H1 (cell line): ENCODE measurements around the gene C2orf80. TPM values are rescaled to one million over a fixed set of nuclear protein-coding genes. Genes with fewer than 3 reads are reported as not detected.

Source experiments
- CTCF ChIA-PET: fragments of 300-600 bp; sonication (Branson Sonifier 250); formaldehyde crosslinking; loops from one replicate; lab custom pipeline; 2021; ENCODE audit not compliant: partially characterized antibody; lab: Charles Lee
- POLR2A ChIA-PET: fragments of 300-600 bp; sonication (Branson Sonifier 250); formaldehyde crosslinking; loops from one replicate; lab custom pipeline; 2021; ENCODE audit warnings: inconsistent platforms; ENCODE audit not compliant: partially characterized antibody; lab: Charles Lee
- DNase-seq, 2 experiments: peaks; one replicate each; pipeline versions ENCODE4 v3.0.0 to v3.0.0-alpha.2; 2010 to 2022; ENCODE audit warnings: low spot score in 2 of 2, low read depth in 1 of 2, mixed read lengths in 1 of 2
- FAIRE-seq: peaks from 2 replicates; lab custom pipeline; 2011; peaks lifted over from hg19 to GRCh38; lab: Jason Lieb, UNC
- H2AFZ ChIP-seq: 2 replicates; pipeline ENCODE4 v1.8.1; 2012; ENCODE audit warnings: low read length, inconsistent platforms
- H2AK5ac ChIP-seq: 2 replicates; pipeline ENCODE4 v1.6.1; 2013; ENCODE audit warnings: low read depth, low read length
- H2BK120ac ChIP-seq: replicated peaks from 2 replicates; pipeline ENCODE3; 2013; ENCODE audit warnings: low read depth, low read length, inconsistent platforms
- H2BK12ac ChIP-seq: 2 replicates; pipeline ENCODE4 v1.6.1; 2013; ENCODE audit warnings: low read depth, low read length
- H2BK15ac ChIP-seq: 2 replicates; pipeline ENCODE4 v1.6.1; 2013; ENCODE audit warnings: low read length
- H2BK20ac ChIP-seq: 2 replicates; pipeline ENCODE4 v1.6.1; 2013; ENCODE audit warnings: low read length
- H2BK5ac ChIP-seq: 2 replicates; pipeline ENCODE4 v1.6.1; 2013; ENCODE audit warnings: low read depth, low read length
- H3K14ac ChIP-seq: 2 replicates; pipeline ENCODE4 v1.6.1; 2013; ENCODE audit warnings: inconsistent platforms; ENCODE audit not compliant: insufficient read length
- H3K18ac ChIP-seq: 2 replicates; pipeline ENCODE4 v1.6.1; 2013; ENCODE audit warnings: low read length; ENCODE audit errors: extremely low read depth
- H3K23ac ChIP-seq: 2 replicates; pipeline ENCODE4 v1.6.1; 2013; ENCODE audit warnings: inconsistent platforms; ENCODE audit not compliant: insufficient read length
- H3K23me2 ChIP-seq: 2 replicates; pipeline ENCODE4 v1.6.1; 2013; ENCODE audit warnings: low read depth, low read length
- H3K27ac ChIP-seq: 2 replicates; pipeline ENCODE4 v1.6.1; 2011; ENCODE audit warnings: low read depth, low read length, inconsistent platforms
- H3K27me3 ChIP-seq, 4 experiments: replicated peaks in 1 of 4; 1 replicate in 1 of 4; 2 replicates in 3 of 4; pipeline versions ENCODE4 v1.6.1 to v1.8.1; 2011 to 2013; ENCODE audit warnings: low read length in 3 of 4, mild to moderate bottlenecking in 3 of 4, inconsistent platforms in 2 of 4, mixed read lengths in 2 of 4, moderate library complexity in 1 of 4; ENCODE audit not compliant: control insufficient read depth in 3 of 4, insufficient read depth in 3 of 4; ENCODE audit errors: extremely low read depth in 1 of 4
- H3K36me3 ChIP-seq, 4 experiments: 2 replicates each; pipeline versions ENCODE4 v1.6.1 to v1.8.1; 2011 to 2013; ENCODE audit warnings: mild to moderate bottlenecking in 4 of 4, low read length in 3 of 4, moderate library complexity in 2 of 4, control low read depth in 1 of 4, inconsistent platforms in 1 of 4; ENCODE audit not compliant: insufficient read depth in 4 of 4, control insufficient read depth in 2 of 4
- H3K4ac ChIP-seq: replicated peaks from 2 replicates; pipeline ENCODE3; 2013; ENCODE audit warnings: low read length, low read depth, mixed read lengths, inconsistent platforms; ENCODE audit not compliant: insufficient read length
- H3K4me1 ChIP-seq, 4 experiments: replicated peaks in 1 of 4; 1 replicate in 1 of 4; 2 replicates in 3 of 4; pipeline versions ENCODE4 v1.6.1 to v1.8.1; 2011 to 2013; ENCODE audit warnings: low read length in 3 of 4, inconsistent platforms in 2 of 4, mixed read lengths in 1 of 4; ENCODE audit not compliant: insufficient read depth in 4 of 4, control insufficient read depth in 3 of 4
- H3K4me2 ChIP-seq, 2 experiments: 2 replicates each; pipeline versions ENCODE4 v1.6.1 to v1.8.1; 2011 to 2013; ENCODE audit warnings: low read depth in 2 of 2, low read length in 2 of 2, control low read depth in 1 of 2, inconsistent platforms in 1 of 2, mild to moderate bottlenecking in 1 of 2; ENCODE audit not compliant: insufficient read depth in 1 of 2
- H3K4me3 ChIP-seq, 4 experiments: fragments of 200-600, 300-600 bp in 1 of 4; sonication (generic), shearing (Covaris generic), sonication (Bioruptor Twin) in 1 of 4; 2 replicates each; pipeline versions ENCODE4 v1.5.1 to v1.8.1; 2011 to 2016; ENCODE audit warnings: low read length in 4 of 4, low read depth in 3 of 4, control low read depth in 2 of 4, inconsistent platforms in 2 of 4, mild to moderate bottlenecking in 2 of 4, mixed read lengths in 1 of 4, moderate library complexity in 1 of 4; ENCODE audit not compliant: insufficient read depth in 2 of 4; ENCODE audit errors: extremely low read depth in 1 of 4
- H3K56ac ChIP-seq: replicated peaks from 2 replicates; pipeline ENCODE3; 2013; ENCODE audit warnings: low read depth, mild to moderate bottlenecking, mixed read lengths, low read length, inconsistent platforms; ENCODE audit not compliant: insufficient read length
- H3K79me1 ChIP-seq: 2 replicates; pipeline ENCODE4 v1.6.1; 2013; ENCODE audit warnings: low read depth, low read length, control low read depth
- H3K79me2 ChIP-seq, 2 experiments: 2 replicates each; pipeline versions ENCODE4 v1.6.1 to v1.8.1; 2012 to 2013; ENCODE audit warnings: low read length in 2 of 2, mild to moderate bottlenecking in 2 of 2, inconsistent platforms in 1 of 2; ENCODE audit not compliant: insufficient read depth in 2 of 2, control insufficient read depth in 1 of 2
- H3K9ac ChIP-seq, 4 experiments: replicated peaks in 1 of 4; 1 replicate in 1 of 4; 2 replicates in 3 of 4; pipeline versions ENCODE4 v1.6.1 to v1.8.1; 2011 to 2013; ENCODE audit warnings: low read depth in 3 of 4, low read length in 3 of 4, control low read depth in 2 of 4, mild to moderate bottlenecking in 2 of 4, moderate library complexity in 2 of 4, inconsistent platforms in 1 of 4; ENCODE audit errors: extremely low read depth in 1 of 4
- H3K9me3 ChIP-seq, 2 experiments: 2 replicates each; pipeline versions ENCODE4 v1.6.1 to v1.8.1; 2012 to 2013; ENCODE audit warnings: mild to moderate bottlenecking in 2 of 2, moderate library complexity in 2 of 2, control low read depth in 1 of 2, inconsistent platforms in 1 of 2, low read depth in 1 of 2, low read length in 1 of 2, mixed read lengths in 1 of 2; ENCODE audit not compliant: insufficient read depth in 2 of 2
- H4K20me1 ChIP-seq, 2 experiments: replicated peaks in 1 of 2; 2 replicates each; pipeline versions ENCODE3 to v1.8.1; 2011 to 2013; ENCODE audit warnings: inconsistent platforms in 2 of 2, low read length in 2 of 2, mild to moderate bottlenecking in 1 of 2; ENCODE audit not compliant: insufficient read depth in 2 of 2, control insufficient read depth in 1 of 2
- H4K5ac ChIP-seq: 2 replicates; pipeline ENCODE4 v1.6.1; 2013; ENCODE audit warnings: low read length, low read depth, mixed read lengths, inconsistent platforms; ENCODE audit not compliant: insufficient read length
- H4K8ac ChIP-seq: 2 replicates; pipeline ENCODE4 v1.8.0; 2013; ENCODE audit warnings: mild to moderate bottlenecking, moderate library complexity, low read length, inconsistent platforms; ENCODE audit not compliant: insufficient read depth; ENCODE audit errors: extremely low read depth
- H4K91ac ChIP-seq: replicated peaks from 2 replicates; pipeline ENCODE3; 2013; ENCODE audit warnings: low read length, mixed read lengths, inconsistent platforms; ENCODE audit not compliant: insufficient read length
- ASH2L ChIP-seq: fragments of 200-600, 300-600 bp; sonication (generic); IDR thresholded peaks from one replicate; pipeline ENCODE4 v1.7.1; 2017; ENCODE audit warnings: low read length
- BCL11A ChIP-seq, 2 experiments: IDR thresholded peaks; one replicate each; pipeline ENCODE4 v1.6.1; 2011; ENCODE audit warnings: low read depth in 2 of 2, low read length in 2 of 2, mild to moderate bottlenecking in 2 of 2
- CTCF ChIP-seq, 3 experiments: IDR thresholded peaks; 1 replicate in 2 of 3; 2 replicates in 1 of 3; pipeline versions ENCODE4 v1.5.1 to v1.6.1; 2011; ENCODE audit warnings: low read length in 3 of 3, mild to moderate bottlenecking in 3 of 3, inconsistent platforms in 2 of 3, low read depth in 1 of 3, moderate library complexity in 1 of 3; ENCODE audit not compliant: insufficient read depth in 1 of 3; ENCODE audit errors: control extremely low read depth in 1 of 3
- PHF8 ChIP-seq: fragments of 200-600 bp; sonication (generic); conservative IDR thresholded peaks from 2 replicates; pipeline ENCODE4 v1.7.1; 2012; ENCODE audit warnings: low read depth, mild to moderate bottlenecking, inconsistent platforms, low read length, moderate library complexity
- RXRA ChIP-seq: IDR thresholded peaks from 2 replicates; pipeline ENCODE4 v1.6.1; 2011; ENCODE audit warnings: low read depth, mild to moderate bottlenecking, low read length, moderate library complexity; ENCODE audit not compliant: insufficient read depth
- WGBS, 2 experiments: shearing (Covaris generic) in 1 of 2; methylation state at CpG; one replicate each; pipeline versions ENCODE4 v1.1.6 to v1.1.7; 2013 to 2015; ENCODE audit warnings: low lambda C conversion rate in 2 of 2, mixed read lengths in 2 of 2, inconsistent platforms in 1 of 2, low coverage in 1 of 2, missing lambda C conversion rate in 1 of 2; ENCODE audit not compliant: insufficient replicate concordance in 2 of 2, insufficient coverage in 1 of 2, insufficient read length in 1 of 2; ENCODE audit errors: extremely low coverage in 1 of 2, missing lambda C conversion rate in 1 of 2; 5-methylcytosine and 5-hydroxymethylcytosine counted together
- polyA plus RNA-seq, 7 experiments: library from polyadenylated mRNA; depleted of rRNA in 3 of 7; stranded (reverse) in 5 of 7; unstranded in 2 of 7; fragments of >200 nt in 5 of 7; fragments of 200-250 nt in 2 of 7; gene quantifications; 1 replicate in 5 of 7; 2 replicates in 1 of 7; 4 replicates in 1 of 7; pipeline versions ENCODE4 v1.2.1 to v1.2.3, GENCODE V29; 2011 to 2013; ENCODE audit warnings: missing spikeins in 2 of 7, mixed read lengths in 2 of 7
- total RNA-seq: library from RNA; stranded (reverse); fragmentation: NEBNext Ultra II Directional; extraction: Animal tissue kit (Norgen Biotek cat#: 25700); gene quantifications from 2 replicates; pipeline ENCODE4 v1.2.1, GENCODE V29; 2021

The C2orf80 gene
- total and polyA plus RNA-seq, 2 of the 8 experiments (the other 6 are each of a cell fraction or from before 2014, with no cell fraction given) = 0.97 to 1.1 TPM

DNA sequence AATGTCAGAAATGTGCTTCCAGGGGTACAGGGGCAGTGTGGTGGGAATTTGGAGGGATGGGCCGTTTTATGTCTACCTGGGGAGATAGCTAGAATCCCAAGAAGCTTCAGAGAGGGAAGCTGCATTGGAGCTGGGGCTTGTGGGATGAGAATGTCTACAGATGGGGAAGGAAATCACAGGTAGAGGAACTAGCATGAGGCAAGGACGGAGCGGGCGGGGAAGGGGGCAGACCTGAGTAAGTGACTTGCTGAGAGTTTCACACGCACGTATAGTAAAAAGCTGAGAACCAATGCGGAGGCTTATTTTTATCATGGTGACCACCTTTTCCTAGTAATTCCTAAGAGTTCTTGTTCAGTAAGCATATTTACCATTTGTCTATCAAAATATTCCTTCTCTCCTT, 6.3 kb downstream of the C2orf80 start:
- no peak overlapping the region for H2AFZ ChIP-seq
- TF ChIP-seq CTCF (IDR thresholded peaks at IDR 0.05; ENCODE audit: control extremely low read depth in 1 of 3, insufficient read depth in 1 of 3, low read depth in 1 of 3, low read length in 3 of 3) (peak in 1 of 3 experiments; percentile 24; a peak in 1 of 4 replicates), ASH2L (peak; percentile 77), BCL11A (IDR thresholded peaks at IDR 0.05; ENCODE audit: low read depth in 2 of 2, low read length in 2 of 2) (no peak), RXRA (no peak), PHF8 (no peak)
- no peak overlapping the region for H4K8ac ChIP-seq
- H3K36me3 ChIP-seq = no peaks in the 10 kb centered on the region
- DNase-seq (peak in 1 of 2 experiments; percentile 60), FAIRE-seq (no peak)
- H3K4ac ChIP-seq = no peak overlapping the region
- no peaks in the 10 kb centered on the region for H3K79me1 ChIP-seq
- no peak overlapping the region for H2AK5ac ChIP-seq
- H3K9me3 ChIP-seq = no peaks in the 10 kb centered on the region
- no peak overlapping the region for H4K91ac ChIP-seq
- H3K23me2 ChIP-seq = no peaks in the 10 kb centered on the region; the same call in 1 of the 2 replicates
- H3K23ac ChIP-seq = no peak overlapping the region
- H3K79me2 ChIP-seq = no peaks in the 10 kb centered on the region
- H2BK15ac ChIP-seq = no peak overlapping the region
- ChIA-PET CTCF (interaction anchor here (0.6 to 1.7 kb wide), 8 partner anchors 8 to 79 kb away, joined by 3 to 8 read pairs (median 3); partner anchors contain the start of gene CRYGA), POLR2A (interaction anchor here (0.6 to 0.9 kb wide), 2 partner anchors 9 to 62 kb away, joined by 3 to 4 read pairs; no protein-coding TSS in a partner anchor)
- peak overlapping the region; percentile 42 for H4K5ac ChIP-seq
- H3K4me2 ChIP-seq = peak overlapping the region; percentile 58 to 64
- H4K20me1 ChIP-seq = no peaks in the 10 kb centered on the region
- H3K9ac ChIP-seq = no peak overlapping the region
- H3K56ac ChIP-seq = no peak overlapping the region
- no peak overlapping the region for H2BK20ac ChIP-seq
- H3K4me1 ChIP-seq = peaks cover 2 to 16% (median 7%) of the 10 kb centered on the region in 4 experiments
- 0 out of 2 replicates have a peak overlapping the region, but pooled peaks have one; percentile 5 for H2BK12ac ChIP-seq
- H3K27me3 ChIP-seq = no peaks in the 10 kb centered on the region
- H2BK120ac ChIP-seq = peak overlapping the region; percentile 23
- 11% methylated on average over 7 of the region's 7 CpGs; no CpG with 5 or more reads in 1 of the 2 experiments for WGBS, 2 experiments
- H3K14ac ChIP-seq = no peak overlapping the region
- H3K4me3 ChIP-seq = peak overlapping the region; percentile 10 to 59 (median 30); a peak in 5 of 8 replicates
- no peak overlapping the region for H2BK5ac ChIP-seq
- no peak overlapping the region for H3K27ac ChIP-seq
- no peak overlapping the region for H3K18ac ChIP-seq
